Fibroblast of mammary gland (primary cell): ENCODE measurements around the gene CORO2B.
A peak's percentile ranks its signal among the peaks of the same experiment; 100 is the strongest.

Experiments
- DNase-seq: peaks from one replicate; pipeline ENCODE4 v3.0.0-alpha.2; 2010; ENCODE audit warnings: low read depth
- H3K4me3 ChIP-seq: 2 replicates; pipeline ENCODE4 v1.5.1; 2011; ENCODE audit warnings: low read depth, mild to moderate bottlenecking, low read length, moderate library complexity; ENCODE audit not compliant: control insufficient read depth
- TF ChIP-seq, protein P1 (sequence below): conservative IDR thresholded peaks from 2 replicates; pipeline ENCODE4 v1.5.1; 2011; ENCODE audit warnings: low read depth, low read length, inconsistent platforms; ENCODE audit not compliant: control insufficient read depth, insufficient read depth

CORO2B gene

GRCh38 chr15:68589783-68590710 is 11.3 kb downstream of the CORO2B start:
- TF ChIP-seq, protein P1, sequence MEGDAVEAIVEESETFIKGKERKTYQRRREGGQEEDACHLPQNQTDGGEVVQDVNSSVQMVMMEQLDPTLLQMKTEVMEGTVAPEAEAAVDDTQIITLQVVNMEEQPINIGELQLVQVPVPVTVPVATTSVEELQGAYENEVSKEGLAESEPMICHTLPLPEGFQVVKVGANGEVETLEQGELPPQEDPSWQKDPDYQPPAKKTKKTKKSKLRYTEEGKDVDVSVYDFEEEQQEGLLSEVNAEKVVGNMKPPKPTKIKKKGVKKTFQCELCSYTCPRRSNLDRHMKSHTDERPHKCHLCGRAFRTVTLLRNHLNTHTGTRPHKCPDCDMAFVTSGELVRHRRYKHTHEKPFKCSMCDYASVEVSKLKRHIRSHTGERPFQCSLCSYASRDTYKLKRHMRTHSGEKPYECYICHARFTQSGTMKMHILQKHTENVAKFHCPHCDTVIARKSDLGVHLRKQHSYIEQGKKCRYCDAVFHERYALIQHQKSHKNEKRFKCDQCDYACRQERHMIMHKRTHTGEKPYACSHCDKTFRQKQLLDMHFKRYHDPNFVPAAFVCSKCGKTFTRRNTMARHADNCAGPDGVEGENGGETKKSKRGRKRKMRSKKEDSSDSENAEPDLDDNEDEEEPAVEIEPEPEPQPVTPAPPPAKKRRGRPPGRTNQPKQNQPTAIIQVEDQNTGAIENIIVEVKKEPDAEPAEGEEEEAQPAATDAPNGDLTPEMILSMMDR = no peak
- H3K4me3 ChIP-seq = no peak overlapping the region
- no peak for DNase-seq

DNA sequence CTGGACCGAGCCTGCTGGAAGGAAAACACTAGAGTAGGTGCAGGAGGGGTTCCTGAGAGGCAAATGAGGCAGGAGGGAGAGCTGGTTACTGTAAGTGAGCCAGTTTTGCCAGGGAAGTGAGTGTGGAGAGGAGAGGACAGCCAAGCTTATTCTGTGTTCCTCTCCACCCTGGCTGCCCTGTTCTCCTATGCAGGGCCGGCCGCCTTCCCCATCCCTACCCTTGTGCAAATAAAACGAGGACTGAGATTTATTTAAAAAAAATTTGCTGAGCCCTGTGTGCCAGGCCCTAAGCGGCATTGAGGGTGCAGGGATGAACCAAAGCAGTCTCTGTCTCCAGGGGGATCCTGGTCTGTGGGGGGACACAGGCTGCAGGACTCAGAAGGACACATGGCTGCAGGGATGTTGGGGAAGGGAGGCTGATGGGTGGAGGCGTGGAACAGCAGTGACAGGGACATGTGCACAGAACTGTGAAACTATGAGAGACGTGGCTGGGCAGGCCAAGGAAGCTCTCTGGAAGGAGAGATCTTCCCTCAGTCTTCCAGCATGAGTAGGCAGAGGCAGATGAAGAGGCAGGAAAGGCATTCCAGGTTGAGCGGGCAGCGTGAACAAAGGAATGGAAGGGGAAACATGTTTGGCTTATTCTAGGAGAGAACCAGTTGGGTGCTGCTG is 12.1 kb downstream of the CORO2B start:
- DNase-seq = no peak
- TF ChIP-seq, protein P1 = no peak
- H3K4me3 ChIP-seq = no peak overlapping the region

- DNase-seq = peak; percentile 49
- H3K4me3 ChIP-seq = no peak overlapping the region
- TF ChIP-seq, protein P1 = no peak
Observed at GRCh38 chr15:68592054-68592453, 13.3 kb downstream of the CORO2B start.

DNA sequence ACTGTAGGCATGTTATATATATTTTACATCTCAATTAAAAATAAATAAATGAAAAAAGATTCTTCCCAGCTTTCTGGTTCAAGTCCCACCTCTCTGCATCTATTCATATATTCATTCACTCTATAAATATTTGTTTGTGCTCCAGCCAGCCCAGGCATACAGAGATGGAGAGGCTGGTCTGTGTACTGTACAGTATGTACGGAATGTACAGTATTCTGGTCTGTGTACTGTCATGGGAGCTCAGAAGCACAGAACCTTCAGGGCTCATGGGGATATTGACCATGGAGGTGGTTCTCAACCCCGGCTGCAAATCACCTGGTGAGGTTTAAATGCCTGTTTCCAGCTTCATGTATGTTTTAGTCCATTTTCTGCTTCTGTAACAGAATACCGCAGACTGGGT is 13.8 kb downstream of the CORO2B start:
- no peak for DNase-seq
- no peak overlapping the region for H3K4me3 ChIP-seq
- TF ChIP-seq, protein P1 = no peak

GRCh38 chr15:68593341-68593740 is 14.5 kb downstream of the CORO2B start:
- DNase-seq = no peak
- TF ChIP-seq, protein P1 = no peak
- H3K4me3 ChIP-seq = no peak overlapping the region

- no peak overlapping the region for H3K4me3 ChIP-seq
- TF ChIP-seq, protein P1 = no peak
- DNase-seq = no peak
Observed at GRCh38 chr15:68593828-68594532, 15.2 kb downstream of the CORO2B start.
